DMS114 treated with DMSO at 0.1 percent for 48 hours (cell line): Measurements from ENCODE around the gene FTHL17.
A peak's percentile ranks its signal among the peaks of the same experiment; 100 is the strongest.

Experiments used
- DNase-seq: peaks from one replicate; lab custom pipeline; 2025; ENCODE audit not compliant: unreplicated experiment; lab: John Stamatoyannopoulos, UW

Gene FTHL17

DNA sequence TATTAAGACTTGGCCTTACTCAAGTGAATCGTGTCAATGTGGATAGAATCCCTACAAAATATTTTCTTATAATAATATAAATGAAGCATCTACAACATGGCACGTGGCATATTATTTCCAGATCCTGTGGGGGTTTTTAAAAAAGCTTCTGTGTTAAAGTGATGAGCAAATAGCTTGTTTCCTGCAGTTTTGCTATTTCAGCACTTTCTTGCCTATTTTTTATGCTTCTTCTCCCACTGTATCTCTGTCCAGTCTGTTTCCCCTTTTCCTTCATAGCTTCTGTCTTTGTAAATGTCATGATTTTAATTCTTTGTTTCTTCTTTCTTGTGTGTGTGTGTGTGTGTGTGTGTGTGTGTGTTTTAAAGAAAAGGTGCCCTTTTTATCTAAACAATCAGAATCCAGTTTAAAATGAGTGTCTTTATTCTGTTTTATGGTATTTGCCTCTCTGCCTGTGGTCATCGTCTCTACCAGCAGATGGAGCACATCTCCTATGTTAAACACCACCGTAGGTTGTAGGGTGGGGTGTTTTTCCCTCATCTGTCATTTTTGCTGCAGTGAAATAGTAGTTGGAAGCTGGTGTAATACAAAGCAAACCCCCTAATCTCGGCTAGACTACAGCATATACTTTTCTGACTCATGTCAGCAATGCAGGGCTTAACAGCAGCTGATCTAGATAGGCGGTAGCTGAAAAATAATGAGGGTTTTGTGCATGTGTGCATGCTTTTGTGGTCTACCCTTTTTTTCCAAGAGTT lies 33.1 kb downstream of the FTHL17 start:
- no peak for DNase-seq

DNA sequence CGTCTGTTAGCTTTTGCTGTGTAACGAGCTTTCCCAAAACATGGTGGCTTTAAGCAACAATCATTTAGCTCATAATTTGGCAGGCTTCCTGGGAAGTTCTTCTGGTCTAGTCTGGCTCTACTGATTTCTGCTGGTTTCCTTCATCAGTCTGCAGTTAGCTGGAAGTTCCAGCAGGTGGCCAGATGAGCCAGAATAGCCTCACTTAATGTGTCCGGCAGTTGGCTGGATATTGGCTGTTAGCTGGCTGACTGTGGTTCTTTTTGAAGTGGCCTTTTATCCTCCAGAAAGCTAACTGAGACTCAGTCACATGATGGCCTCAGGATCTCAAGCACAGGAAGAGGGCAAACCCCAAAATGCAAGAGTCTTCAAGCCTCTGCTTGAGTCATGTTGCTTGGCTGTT lies 34.9 kb downstream of the FTHL17 start:
- DNase-seq, result peak; percentile 6

DNA sequence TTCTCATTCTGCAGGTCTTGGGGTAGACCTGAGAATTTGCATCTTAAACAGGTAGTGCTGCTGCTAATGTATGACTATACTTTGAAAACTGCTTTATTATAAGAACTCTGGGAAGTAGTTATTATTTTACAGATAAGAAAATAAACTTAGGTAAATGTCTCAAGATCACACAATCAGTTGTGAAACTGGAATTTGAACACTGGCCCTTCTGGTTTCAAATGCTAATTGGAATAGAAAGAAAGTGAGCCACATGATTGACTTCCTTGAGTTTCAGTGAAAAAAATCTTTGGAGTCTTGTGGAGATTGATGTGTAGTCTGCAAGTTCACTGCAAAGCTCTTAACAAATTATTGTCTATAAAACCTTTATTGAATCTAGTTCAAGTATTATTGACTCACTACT lies 44.5 kb downstream of the FTHL17 start:
- DNase-seq, result no peak

DNA sequence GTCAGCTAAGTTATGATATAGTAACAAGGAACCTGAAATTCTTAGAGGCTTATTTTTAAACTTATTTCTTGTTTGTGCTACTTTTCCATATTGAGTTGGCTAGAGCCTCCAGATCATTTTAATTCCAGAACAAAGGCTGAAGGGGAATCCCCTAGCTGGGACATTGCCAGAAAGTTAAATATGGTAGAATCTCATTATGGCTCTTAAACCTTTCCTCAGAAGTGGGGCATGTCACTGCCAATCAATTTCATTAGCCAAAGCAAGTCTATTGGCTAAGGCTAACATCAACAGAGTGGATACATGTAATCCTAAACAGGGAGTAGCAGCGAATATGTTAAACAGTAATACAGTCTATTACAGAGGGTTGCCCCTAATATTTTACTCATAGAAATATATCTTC lies 47.0 kb downstream of the FTHL17 start:
- DNase-seq, result no peak

DNA sequence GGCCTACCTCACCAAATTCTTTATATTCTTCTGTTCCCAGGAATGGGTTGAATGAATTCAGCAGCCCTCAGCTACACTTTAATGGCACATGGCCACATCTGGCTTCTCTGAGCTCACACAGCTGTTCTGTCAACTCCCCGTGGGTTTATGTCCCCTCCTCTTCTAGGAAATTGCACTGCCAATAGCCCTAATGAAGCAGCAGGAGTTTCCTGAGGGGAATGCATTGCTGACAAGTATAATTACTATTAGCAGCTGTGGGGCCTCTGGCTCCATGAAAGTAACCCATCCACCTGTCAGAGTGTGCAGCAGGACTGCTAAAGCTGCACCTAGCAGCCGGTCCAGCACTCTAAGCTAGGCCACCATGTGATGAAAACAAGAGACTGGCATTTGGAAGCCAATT lies 50.3 kb downstream of the FTHL17 start:
- DNase-seq, result no peak
